Central memory CD4-positive, alpha-beta T cell (primary cell): ENCODE data around the gene CCDC116.
A peak's percentile ranks its signal among the peaks of the same experiment; 100 is the strongest.
"Not testable (repeated sequence)": the region's sequence is repeated elsewhere in the genome, so short reads cannot be mapped to it uniquely, and the experiment has no call there.

Source experiments
- DNase-seq: peaks from one replicate; pipeline ENCODE4 v3.0.0; 2022
- total RNA-seq, 3 experiments: gene quantifications; one replicate each; lab custom pipeline; 2026; lab: John Stamatoyannopoulos, UW

The CCDC116 gene
- 0.19 to 0.74 (median 0.22) reads per million in 3 experiments for total RNA-seq

GRCh38 chr22:21632237-21632895 lies at the start of gene CCDC116:
CCDC116 (plus strand) TSS chr22:21632760; CDS start chr22:21633182, 422 bp downstream.
- peak; percentile 79 for DNase-seq

GRCh38 chr22:21582801-21583740 lies 49.5 kb upstream of the CCDC116 start:
- DNase-seq, result no peak

- no peak for DNase-seq
These were observed 47.2 kb upstream of the CCDC116 start for GRCh38 chr22:21585389-21585788.

- no peak for DNase-seq
These were observed 44.6 kb upstream of the CCDC116 start for GRCh38 chr22:21587803-21588611.

GRCh38 chr22:21589396-21589795 lies 43.2 kb upstream of the CCDC116 start:
- no peak for DNase-seq

- DNase-seq, result no peak
These were observed 41.5 kb upstream of the CCDC116 start for GRCh38 chr22:21590809-21591641.

- DNase-seq, result no peak
These were observed 40.9 kb upstream of the CCDC116 start for GRCh38 chr22:21591695-21592094.

GRCh38 chr22:21592422-21592821 lies 40.1 kb upstream of the CCDC116 start:
- DNase-seq, result no peak

GRCh38 chr22:21593406-21594232 lies 38.9 kb upstream of the CCDC116 start:
- DNase-seq, result no peak

GRCh38 chr22:21594865-21595452 lies 37.6 kb upstream of the CCDC116 start:
- DNase-seq, result no peak

GRCh38 chr22:21596356-21597135 lies 36.0 kb upstream of the CCDC116 start:
- not testable (repeated sequence) for DNase-seq

- no peak for DNase-seq
These were observed 34.3 kb upstream of the CCDC116 start for GRCh38 chr22:21598302-21598701.

- no peak for DNase-seq
These were observed 33.3 kb upstream of the CCDC116 start for GRCh38 chr22:21599053-21599893.

GRCh38 chr22:21602579-21602978 lies 30.0 kb upstream of the CCDC116 start:
- DNase-seq, result no peak

- no peak for DNase-seq
These were observed 28.6 kb upstream of the CCDC116 start for GRCh38 chr22:21603973-21604372.

GRCh38 chr22:21605887-21606564 lies 26.5 kb upstream of the CCDC116 start:
- DNase-seq, result no peak

- DNase-seq, result no peak
These were observed 25.8 kb upstream of the CCDC116 start for GRCh38 chr22:21606775-21607174.

- DNase-seq, result not testable (repeated sequence)
These were observed 22.9 kb upstream of the CCDC116 start for GRCh38 chr22:21609556-21610157.
